Kidney (tissue), 14 donors: ENCODE results near the gene ZSCAN10. TPM values are rescaled to one million over a fixed set of nuclear protein-coding genes. Genes with fewer than 3 reads are reported as not detected.
"Not testable (repeated sequence)": the region's sequence is repeated elsewhere in the genome, so short reads cannot be mapped to it uniquely, and the experiment has no call there.

Source experiments
- DNase-seq, 5 donors: peaks; one replicate each; pipeline ENCODE4 v3.0.0-alpha.2; 2013 to 2020
- FAIRE-seq: peaks from 2 replicates; lab custom pipeline; 2012; peaks lifted over from hg19 to GRCh38; lab: Jason Lieb, UNC
- H3K27ac ChIP-seq, 2 donors: one replicate each; pipeline ENCODE4 v1.7.0; 2013; ENCODE audit warnings: low read depth in 2 of 2, low read length in 2 of 2, inconsistent platforms in 1 of 2
- H3K27me3 ChIP-seq: one replicate; pipeline ENCODE4 v1.7.1; 2013; ENCODE audit warnings: low read length, inconsistent platforms; ENCODE audit not compliant: control insufficient read depth, insufficient read depth
- H3K36me3 ChIP-seq, 3 donors: one replicate each; pipeline versions ENCODE4 v1.7.0 to v1.7.1; 2013; ENCODE audit warnings: low read length in 3 of 3, control low read depth in 1 of 3, inconsistent platforms in 1 of 3; ENCODE audit not compliant: insufficient read depth in 3 of 3, control insufficient read depth in 2 of 3
- H3K4me1 ChIP-seq, 3 donors: one replicate each; pipeline versions ENCODE4 v1.7.0 to v1.7.1; 2013; ENCODE audit warnings: low read length in 3 of 3, inconsistent platforms in 1 of 3, low read depth in 1 of 3; ENCODE audit not compliant: control insufficient read depth in 2 of 3, insufficient read depth in 2 of 3
- H3K4me3 ChIP-seq, 3 donors: one replicate each; pipeline versions ENCODE4 v1.7.0 to v1.8.1; 2013; ENCODE audit warnings: low read length in 3 of 3, control low read depth in 1 of 3, inconsistent platforms in 1 of 3
- H3K9ac ChIP-seq, 3 donors: one replicate each; pipeline versions ENCODE4 v1.7.0 to v1.7.1; 2013; ENCODE audit warnings: low read length in 3 of 3, control low read depth in 1 of 3, inconsistent platforms in 1 of 3
- H3K9me3 ChIP-seq, 3 donors: one replicate each; pipeline versions ENCODE4 v1.7.0 to v1.7.1; 2013; ENCODE audit warnings: low read length in 3 of 3, control low read depth in 1 of 3, inconsistent platforms in 1 of 3; ENCODE audit not compliant: control insufficient read depth in 2 of 3, insufficient read depth in 1 of 3
- CTCF ChIP-seq: IDR thresholded peaks from 3 replicates; pipeline ENCODE4 v1.5.1; 2012; ENCODE audit warnings: mild to moderate bottlenecking, moderate library complexity, borderline replicate concordance; ENCODE audit not compliant: insufficient read depth; ENCODE audit errors: extremely low read depth
- intact Hi-C: fragments of 100-400 bp; cut with DNase I; formaldehyde crosslinking; loops from one replicate; pipeline ENCODE4 v1.11.1; 2022
- polyA plus RNA-seq: library from polyadenylated mRNA; stranded (reverse); fragments of 350-450 nt; fragmentation: Illumina TruSeq; extraction: RNeasy Lipid Tissue Mini Kit (QIAGEN cat#74804); gene quantifications from one replicate; pipeline ENCODE4 v1.2.3, GENCODE V29; 2014; ENCODE audit warnings: low read depth, low replicate concordance; ENCODE audit not compliant: insufficient read depth
- total RNA-seq: library from RNA; stranded (reverse); fragmentation: NEBNext Ultra II Directional; extraction: Animal tissue kit (Norgen Biotek cat#: 25700); gene quantifications from one replicate; pipeline ENCODE4 v1.2.1, GENCODE V29; 2021
- donor health status: control.
- donor health status: control.
- donor health status: control.
- donor health status: control.
- donor health status: control.
- donor health status: DM: yes; HTN: yes; CAD: no.
- donor health status: Normal renal cell carcinoma (clear cell type).

ZSCAN10 gene
- total and polyA plus RNA-seq, 2 donors from 2014 or later = not detected

GRCh38 chr16:3054965-3055733, 43.9 kb downstream of the ZSCAN10 start:
- intact Hi-C loops = no loop called here
- TF ChIP-seq CTCF = no peak
- H3K9me3 ChIP-seq = no peaks in the 10 kb centered on the region
- no peaks in the 10 kb centered on the region for H3K36me3 ChIP-seq
- no peak overlapping the region for H3K27ac ChIP-seq
- H3K4me3 ChIP-seq = no peak overlapping the region
- no peak overlapping the region for H3K9ac ChIP-seq
- no peak for DNase-seq
- H3K4me1 ChIP-seq = peaks cover 0 to 7% (median 2%) of the 10 kb centered on the region in 3 donors
- no peaks in the 10 kb centered on the region for H3K27me3 ChIP-seq
- no peak for FAIRE-seq

GRCh38 chr16:3053330-3053710, 45.8 kb downstream of the ZSCAN10 start:
- H3K4me1 ChIP-seq, H3K4me3 ChIP-seq, H3K9me3 ChIP-seq, H3K27me3 ChIP-seq, FAIRE-seq, intact Hi-C loops, H3K27ac ChIP-seq, H3K9ac ChIP-seq, H3K36me3 ChIP-seq, DNase-seq: not testable (repeated sequence)

GRCh38 chr16:3052571-3053329, 46.3 kb downstream of the ZSCAN10 start:
- H3K4me1 ChIP-seq, H3K27me3 ChIP-seq, H3K27ac ChIP-seq, intact Hi-C loops, H3K9ac ChIP-seq, H3K4me3 ChIP-seq, H3K9me3 ChIP-seq, FAIRE-seq, H3K36me3 ChIP-seq, DNase-seq: not testable (repeated sequence)

- intact Hi-C loops = no loop called here
- Histone ChIP-seq H3K9me3 (no peaks in the 10 kb centered on the region), H3K36me3 (no peaks in the 10 kb centered on the region), H3K4me3 (no peak overlapping the region), H3K4me1 (no peaks in the 10 kb centered on the region), H3K27ac (no peak overlapping the region), H3K9ac (no peak overlapping the region), H3K27me3 (peaks cover 11% of the 10 kb centered on the region)
- TF ChIP-seq CTCF = no peak
- DNase-seq (no peak), FAIRE-seq (no peak)
Measured at GRCh38 chr16:3051494-3051893, 47.6 kb downstream of the ZSCAN10 start.
